ENCODE results near the gene CRB3.
"Not testable (repeated sequence)": the region's sequence is repeated elsewhere in the genome, so short reads cannot be mapped to it uniquely, and the experiment has no call there.

Gene CRB3

GRCh38 chr19:6498294-6499036 is 34.4 kb downstream of the CRB3 start:
- DNase-seq: no peak

- DNase-seq: no peak
These were observed 35.1 kb downstream of the CRB3 start for GRCh38 chr19:6499052-6499790.

GRCh38 chr19:6500837-6501739 is 37.0 kb downstream of the CRB3 start:
- DNase-seq: no peak

GRCh38 chr19:6501740-6502648 is 37.9 kb downstream of the CRB3 start, which contains the start of gene TUBB4A:
TUBB4A (minus strand) TSS chr19:6502309; CDS start chr19:6502212, 97 bp downstream.
- no peak for DNase-seq

GRCh38 chr19:6503407-6504201 is 39.5 kb downstream of the CRB3 start:
- DNase-seq: no peak

- not testable (repeated sequence) for DNase-seq
These were observed 44.1 kb downstream of the CRB3 start for GRCh38 chr19:6508028-6508771.

- no peak for DNase-seq
These were observed 45.3 kb downstream of the CRB3 start for GRCh38 chr19:6509118-6509971.

DNA sequence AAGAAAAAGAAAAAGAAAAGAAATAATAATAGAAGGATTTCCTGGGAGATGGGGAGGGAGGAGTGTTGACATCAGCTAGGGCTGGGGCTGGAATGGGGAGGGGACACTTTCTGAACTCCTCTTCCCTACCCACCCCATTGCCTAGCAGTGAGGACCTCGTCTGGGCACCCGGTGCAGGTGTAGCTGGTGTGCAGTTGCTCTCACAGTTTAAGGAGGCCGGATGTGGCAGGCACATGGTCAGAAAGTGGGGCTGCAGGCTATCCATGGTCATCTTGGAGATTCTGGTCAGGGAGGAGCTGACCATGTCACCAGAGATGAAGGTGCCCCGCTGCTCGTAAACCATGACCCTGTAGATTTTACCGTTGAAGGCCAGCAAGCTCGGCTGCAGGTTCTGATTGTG is 46.5 kb downstream of the CRB3 start:
- no peak for DNase-seq

DNA sequence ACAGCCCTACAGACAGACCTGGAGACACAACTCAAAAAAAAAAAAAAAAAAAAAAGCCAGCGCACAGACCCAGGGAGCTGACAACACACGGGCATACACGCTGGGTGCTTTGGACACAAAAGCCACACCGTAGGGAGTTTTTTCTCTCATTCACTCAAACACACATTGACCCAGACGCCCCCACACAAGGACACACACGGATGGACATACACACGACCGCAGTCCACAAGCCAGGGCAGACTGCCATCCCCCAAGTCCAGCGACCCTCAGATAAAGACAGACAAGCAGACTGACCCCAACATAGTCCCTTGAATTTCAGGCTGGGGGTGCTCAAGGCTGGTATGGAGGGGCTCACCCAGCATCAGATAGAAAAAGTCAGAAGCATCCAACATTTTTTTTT is 50.0 kb downstream of the CRB3 start:
- no peak for DNase-seq

DNA sequence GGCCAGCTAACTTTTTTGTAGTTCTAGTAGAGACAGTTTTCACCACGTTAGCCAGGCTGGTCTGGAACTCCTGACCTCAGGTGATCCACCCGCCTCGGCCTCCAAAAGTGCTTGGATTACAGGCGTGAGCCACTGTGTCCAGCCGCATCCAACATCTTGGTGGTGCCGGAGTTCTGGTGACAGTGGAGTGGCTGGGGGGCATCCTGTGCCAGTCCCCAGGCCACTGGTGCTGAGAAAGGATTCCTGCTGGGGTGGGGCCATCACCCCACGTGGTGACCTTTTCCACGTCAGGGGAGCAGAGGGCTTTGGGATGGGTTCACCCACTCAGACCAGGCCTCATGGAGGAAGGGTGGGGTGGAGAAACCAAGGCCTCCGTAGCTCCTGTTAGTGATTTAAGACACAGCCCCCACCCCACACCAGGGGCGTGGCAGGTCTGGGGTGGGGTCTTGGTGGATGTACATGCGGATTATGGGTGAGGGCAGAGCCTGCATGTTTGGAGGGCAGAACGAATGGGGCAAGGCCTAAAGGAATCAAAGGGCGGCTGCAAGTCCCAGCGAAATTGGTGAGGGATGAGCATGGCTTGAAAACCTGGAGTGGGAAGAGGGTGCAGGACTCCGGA is 51.0 kb downstream of the CRB3 start:
- DNase-seq: no peak

GRCh38 chr19:6516018-6516658 is 52.1 kb downstream of the CRB3 start:
- DNase-seq: no peak

All from NCI-H1694 (cell line).